ENCODE results near the gene CASQ2.

DNA sequence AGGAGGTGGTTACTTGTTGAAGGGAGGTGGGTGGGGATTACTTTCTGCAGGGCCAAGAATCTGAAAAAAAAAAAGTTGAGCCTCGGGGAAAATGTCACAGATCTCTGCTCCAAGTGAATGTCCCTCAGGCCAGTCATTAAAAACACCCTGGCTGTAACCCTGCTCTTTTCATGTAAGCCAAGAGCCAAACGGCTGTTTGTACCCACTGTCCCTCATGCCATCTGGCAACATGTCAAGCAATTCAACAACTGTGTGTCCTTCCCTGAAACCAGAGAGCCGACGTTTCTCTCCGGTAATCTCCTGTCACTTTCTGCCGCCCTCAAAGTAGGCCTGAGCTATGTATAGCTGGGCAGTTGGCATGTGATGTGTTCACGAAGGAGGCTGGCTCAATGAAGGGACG lies 14.7 kb downstream of the CASQ2 start:
- TF ChIP-seq CHD2 (IDR thresholded peaks at IDR 0.05; ENCODE audit: borderline replicate concordance, low read depth, low read length) = no peak
- TF ChIP-seq EZH2 (IDR thresholded peaks at IDR 0.05; ENCODE audit: borderline replicate concordance, control insufficient read depth, low read depth, low read length) = no peak
- no peak for TF ChIP-seq MYB (IDR thresholded peaks at IDR 0.05; ENCODE audit: borderline replicate concordance, low read depth, low read length)
- no peak for TF ChIP-seq SMAD1 (IDR thresholded peaks at IDR 0.05; ENCODE audit: low read depth, partially characterized antibody)
- TF ChIP-seq, protein P1, sequence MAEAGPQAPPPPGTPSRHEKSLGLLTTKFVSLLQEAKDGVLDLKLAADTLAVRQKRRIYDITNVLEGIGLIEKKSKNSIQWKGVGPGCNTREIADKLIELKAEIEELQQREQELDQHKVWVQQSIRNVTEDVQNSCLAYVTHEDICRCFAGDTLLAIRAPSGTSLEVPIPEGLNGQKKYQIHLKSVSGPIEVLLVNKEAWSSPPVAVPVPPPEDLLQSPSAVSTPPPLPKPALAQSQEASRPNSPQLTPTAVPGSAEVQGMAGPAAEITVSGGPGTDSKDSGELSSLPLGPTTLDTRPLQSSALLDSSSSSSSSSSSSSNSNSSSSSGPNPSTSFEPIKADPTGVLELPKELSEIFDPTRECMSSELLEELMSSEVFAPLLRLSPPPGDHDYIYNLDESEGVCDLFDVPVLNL (IDR thresholded peaks at IDR 0.05; ENCODE audit: low read depth, low read length) = no peak
- TF ChIP-seq POLR2A (IDR thresholded peaks at IDR 0.05; ENCODE audit: low read depth, low read length) = no peak
- TF ChIP-seq SREBF2 (IDR thresholded peaks at IDR 0.05; ENCODE audit: low read length) = no peak
- no peak for TF ChIP-seq FOXK2 (IDR thresholded peaks at IDR 0.05)
- TF ChIP-seq, protein P2, sequence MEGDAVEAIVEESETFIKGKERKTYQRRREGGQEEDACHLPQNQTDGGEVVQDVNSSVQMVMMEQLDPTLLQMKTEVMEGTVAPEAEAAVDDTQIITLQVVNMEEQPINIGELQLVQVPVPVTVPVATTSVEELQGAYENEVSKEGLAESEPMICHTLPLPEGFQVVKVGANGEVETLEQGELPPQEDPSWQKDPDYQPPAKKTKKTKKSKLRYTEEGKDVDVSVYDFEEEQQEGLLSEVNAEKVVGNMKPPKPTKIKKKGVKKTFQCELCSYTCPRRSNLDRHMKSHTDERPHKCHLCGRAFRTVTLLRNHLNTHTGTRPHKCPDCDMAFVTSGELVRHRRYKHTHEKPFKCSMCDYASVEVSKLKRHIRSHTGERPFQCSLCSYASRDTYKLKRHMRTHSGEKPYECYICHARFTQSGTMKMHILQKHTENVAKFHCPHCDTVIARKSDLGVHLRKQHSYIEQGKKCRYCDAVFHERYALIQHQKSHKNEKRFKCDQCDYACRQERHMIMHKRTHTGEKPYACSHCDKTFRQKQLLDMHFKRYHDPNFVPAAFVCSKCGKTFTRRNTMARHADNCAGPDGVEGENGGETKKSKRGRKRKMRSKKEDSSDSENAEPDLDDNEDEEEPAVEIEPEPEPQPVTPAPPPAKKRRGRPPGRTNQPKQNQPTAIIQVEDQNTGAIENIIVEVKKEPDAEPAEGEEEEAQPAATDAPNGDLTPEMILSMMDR (IDR thresholded peaks at IDR 0.05 in 2 of 3, conservative IDR thresholded peaks at IDR 0.05 in 1 of 3; ENCODE audit: control insufficient read depth in 2 of 3, extremely low read depth in 1 of 3, insufficient read depth in 1 of 3, low read depth in 3 of 3, low read length in 3 of 3) = no peak
- TF ChIP-seq, protein P3, sequence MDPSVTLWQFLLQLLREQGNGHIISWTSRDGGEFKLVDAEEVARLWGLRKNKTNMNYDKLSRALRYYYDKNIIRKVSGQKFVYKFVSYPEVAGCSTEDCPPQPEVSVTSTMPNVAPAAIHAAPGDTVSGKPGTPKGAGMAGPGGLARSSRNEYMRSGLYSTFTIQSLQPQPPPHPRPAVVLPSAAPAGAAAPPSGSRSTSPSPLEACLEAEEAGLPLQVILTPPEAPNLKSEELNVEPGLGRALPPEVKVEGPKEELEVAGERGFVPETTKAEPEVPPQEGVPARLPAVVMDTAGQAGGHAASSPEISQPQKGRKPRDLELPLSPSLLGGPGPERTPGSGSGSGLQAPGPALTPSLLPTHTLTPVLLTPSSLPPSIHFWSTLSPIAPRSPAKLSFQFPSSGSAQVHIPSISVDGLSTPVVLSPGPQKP (IDR thresholded peaks at IDR 0.05; ENCODE audit: low read depth, low read length) = no peak
- TF ChIP-seq BHLHE40 (IDR thresholded peaks at IDR 0.05; ENCODE audit: borderline replicate concordance in 1 of 2, low read depth in 2 of 2, low read length in 1 of 2) = no peak
- TF ChIP-seq POLR2AphosphoS2 (IDR thresholded peaks at IDR 0.05; ENCODE audit: low read depth, low read length) = no peak
- TF ChIP-seq SMC3 (IDR thresholded peaks at IDR 0.05; ENCODE audit: borderline replicate concordance, low read length) = no peak
- no peak for TF ChIP-seq ZNF207 (IDR thresholded peaks at IDR 0.05; ENCODE audit: borderline replicate concordance)
